Activated T-helper 17 cell treated with anti-CD3 and anti-CD28 coated beads, Interleukin-2, amount 50 U/mL, for 72 hours (primary cell): ENCODE data around the gene TMEM72. TPM values are rescaled to one million over a fixed set of nuclear protein-coding genes. Genes with fewer than 3 reads are reported as not detected.

Experiments used
- ATAC-seq: fragments of 150-1000 bp; cut with Tn5 transposase; replicated peaks from 2 replicates; pipeline ENCODE4 v1.10.0; 2021; ENCODE audit warnings: mild to moderate bottlenecking, moderate library complexity
- H3K27ac Mint-ChIP-seq: one replicate; pipeline ENCODE4 v1.8.0; 2022; ENCODE audit warnings: mixed read lengths
- H3K27me3 Mint-ChIP-seq: one replicate; pipeline ENCODE4 v1.8.0; 2022; ENCODE audit warnings: mixed read lengths
- H3K36me3 Mint-ChIP-seq: one replicate; pipeline ENCODE4 v1.8.0; 2022; ENCODE audit warnings: low read depth, mild to moderate bottlenecking, mixed read lengths
- H3K4me1 Mint-ChIP-seq: one replicate; pipeline ENCODE4 v1.8.0; 2022; ENCODE audit warnings: mixed read lengths
- H3K4me3 Mint-ChIP-seq: one replicate; pipeline ENCODE4 v1.8.0; 2022; ENCODE audit warnings: mild to moderate bottlenecking, mixed read lengths
- H3K9me3 Mint-ChIP-seq: one replicate; pipeline ENCODE4 v1.8.0; 2022; ENCODE audit warnings: mixed read lengths
- total RNA-seq, 2 donors: library from RNA; stranded (reverse); gene quantifications; one replicate each; pipeline ENCODE4 v1.2.3, GENCODE V29; 2022

Gene TMEM72
- total RNA-seq, 2 donors from 2014 or later: not detected

- H3K27ac Mint-ChIP-seq: no peak overlapping the region
- no peaks in the 10 kb centered on the region for H3K4me1 Mint-ChIP-seq
- H3K4me3 Mint-ChIP-seq: no peak overlapping the region
- no peaks in the 10 kb centered on the region for H3K9me3 Mint-ChIP-seq
- no peak for ATAC-seq
- H3K36me3 Mint-ChIP-seq: no peaks in the 10 kb centered on the region
- no peaks in the 10 kb centered on the region for H3K27me3 Mint-ChIP-seq
These were observed 12.5 kb upstream of the TMEM72 start for GRCh38 chr10:44898665-44899064.

GRCh38 chr10:44899450-44900080 is 11.6 kb upstream of the TMEM72 start:
- H3K4me1 Mint-ChIP-seq: no peaks in the 10 kb centered on the region
- H3K27me3 Mint-ChIP-seq: no peaks in the 10 kb centered on the region
- no peak for ATAC-seq
- no peaks in the 10 kb centered on the region for H3K36me3 Mint-ChIP-seq
- no peak overlapping the region for H3K27ac Mint-ChIP-seq
- H3K4me3 Mint-ChIP-seq: no peak overlapping the region
- H3K9me3 Mint-ChIP-seq: no peaks in the 10 kb centered on the region

- Mint-ChIP-seq H3K9me3 (no peaks in the 10 kb centered on the region), H3K27ac (no peak overlapping the region), H3K4me3 (no peak overlapping the region), H3K36me3 (no peaks in the 10 kb centered on the region), H3K4me1 (no peaks in the 10 kb centered on the region), H3K27me3 (peaks cover 3% of the 10 kb centered on the region)
- ATAC-seq: no peak
These were observed 8.1 kb upstream of the TMEM72 start for GRCh38 chr10:44902941-44903545.

- Mint-ChIP-seq H3K4me3 (no peak overlapping the region), H3K27ac (no peak overlapping the region), H3K27me3 (peaks cover 9% of the 10 kb centered on the region), H3K9me3 (no peaks in the 10 kb centered on the region), H3K36me3 (no peaks in the 10 kb centered on the region), H3K4me1 (no peaks in the 10 kb centered on the region)
- ATAC-seq: no peak
These were observed 4.7 kb upstream of the TMEM72 start for GRCh38 chr10:44906486-44906885.

- H3K4me1 Mint-ChIP-seq: no peaks in the 10 kb centered on the region
- H3K27me3 Mint-ChIP-seq: peaks cover 9% of the 10 kb centered on the region
- no peaks in the 10 kb centered on the region for H3K36me3 Mint-ChIP-seq
- H3K27ac Mint-ChIP-seq: no peak overlapping the region
- H3K4me3 Mint-ChIP-seq: no peak overlapping the region
- no peaks in the 10 kb centered on the region for H3K9me3 Mint-ChIP-seq
- no peak for ATAC-seq
These were observed 3.6 kb upstream of the TMEM72 start for GRCh38 chr10:44907556-44907955.

GRCh38 chr10:44908066-44908749 is 2.9 kb upstream of the TMEM72 start:
- H3K4me1 Mint-ChIP-seq: no peaks in the 10 kb centered on the region
- H3K27me3 Mint-ChIP-seq: peaks cover 9% of the 10 kb centered on the region
- ATAC-seq: no peak
- H3K27ac Mint-ChIP-seq: no peak overlapping the region
- no peaks in the 10 kb centered on the region for H3K36me3 Mint-ChIP-seq
- H3K9me3 Mint-ChIP-seq: no peaks in the 10 kb centered on the region
- H3K4me3 Mint-ChIP-seq: no peak overlapping the region

- no peak overlapping the region for H3K27ac Mint-ChIP-seq
- no peak overlapping the region for H3K4me3 Mint-ChIP-seq
- peaks cover 9% of the 10 kb centered on the region for H3K27me3 Mint-ChIP-seq
- no peak for ATAC-seq
- H3K4me1 Mint-ChIP-seq: no peaks in the 10 kb centered on the region
- H3K36me3 Mint-ChIP-seq: no peaks in the 10 kb centered on the region
- no peaks in the 10 kb centered on the region for H3K9me3 Mint-ChIP-seq
These were observed 2.1 kb upstream of the TMEM72 start for GRCh38 chr10:44908936-44909630.

- Mint-ChIP-seq H3K4me1 (no peaks in the 10 kb centered on the region), H3K36me3 (no peaks in the 10 kb centered on the region), H3K9me3 (no peaks in the 10 kb centered on the region), H3K27me3 (peaks cover 9% of the 10 kb centered on the region), H3K4me3 (no peak overlapping the region), H3K27ac (no peak overlapping the region)
- no peak for ATAC-seq
These were observed 1.2 kb upstream of the TMEM72 start for GRCh38 chr10:44909910-44910309.

GRCh38 chr10:44910602-44911001 is 535 bp upstream of the TMEM72 start:
- H3K27me3 Mint-ChIP-seq: peaks cover 9% of the 10 kb centered on the region
- H3K4me1 Mint-ChIP-seq: no peaks in the 10 kb centered on the region
- no peak overlapping the region for H3K27ac Mint-ChIP-seq
- H3K36me3 Mint-ChIP-seq: no peaks in the 10 kb centered on the region
- no peak for ATAC-seq
- H3K4me3 Mint-ChIP-seq: no peak overlapping the region
- H3K9me3 Mint-ChIP-seq: no peaks in the 10 kb centered on the region

- no peaks in the 10 kb centered on the region for H3K4me1 Mint-ChIP-seq
- peaks cover 9% of the 10 kb centered on the region for H3K27me3 Mint-ChIP-seq
- H3K4me3 Mint-ChIP-seq: no peak overlapping the region
- no peaks in the 10 kb centered on the region for H3K9me3 Mint-ChIP-seq
- ATAC-seq: no peak
- no peaks in the 10 kb centered on the region for H3K36me3 Mint-ChIP-seq
- no peak overlapping the region for H3K27ac Mint-ChIP-seq
These were observed 814 bp downstream of the TMEM72 start for GRCh38 chr10:44911951-44912350.

GRCh38 chr10:44913350-44914081 is 2.4 kb downstream of the TMEM72 start:
- Mint-ChIP-seq H3K27ac (no peak overlapping the region), H3K27me3 (peaks cover 13% of the 10 kb centered on the region), H3K36me3 (no peaks in the 10 kb centered on the region), H3K4me3 (no peak overlapping the region), H3K4me1 (no peaks in the 10 kb centered on the region), H3K9me3 (no peaks in the 10 kb centered on the region)
- no peak for ATAC-seq

- Mint-ChIP-seq H3K4me1 (no peaks in the 10 kb centered on the region), H3K36me3 (no peaks in the 10 kb centered on the region), H3K27ac (no peak overlapping the region), H3K4me3 (no peak overlapping the region), H3K27me3 (peaks cover 13% of the 10 kb centered on the region), H3K9me3 (no peaks in the 10 kb centered on the region)
- no peak for ATAC-seq
These were observed 3.8 kb downstream of the TMEM72 start for GRCh38 chr10:44914891-44915290.

GRCh38 chr10:44916429-44916828 is 5.3 kb downstream of the TMEM72 start:
- peaks cover 13% of the 10 kb centered on the region for H3K27me3 Mint-ChIP-seq
- H3K4me1 Mint-ChIP-seq: no peaks in the 10 kb centered on the region
- H3K36me3 Mint-ChIP-seq: no peaks in the 10 kb centered on the region

GRCh38 chr10:44917848-44918247 is 6.7 kb downstream of the TMEM72 start:
- no peaks in the 10 kb centered on the region for H3K4me1 Mint-ChIP-seq
- H3K27me3 Mint-ChIP-seq: peaks cover 13% of the 10 kb centered on the region
- H3K27ac Mint-ChIP-seq: no peak overlapping the region
- ATAC-seq: no peak
- no peaks in the 10 kb centered on the region for H3K9me3 Mint-ChIP-seq
- no peak overlapping the region for H3K4me3 Mint-ChIP-seq
- no peaks in the 10 kb centered on the region for H3K36me3 Mint-ChIP-seq

More at GRCh38 chr10:44916429-44916828, 5.3 kb downstream of the TMEM72 start:
- H3K9me3 Mint-ChIP-seq: no peaks in the 10 kb centered on the region
- no peak overlapping the region for H3K4me3 Mint-ChIP-seq
- no peak for ATAC-seq
- H3K27ac Mint-ChIP-seq: no peak overlapping the region
